Stimulated activated memory B cell treated with anti-CD40 and anti-IgM and Interleukin-4, amounts not matched to agents 10 μg/mL and 1 μg/mL and 100 μg/mL, for 72 hours (primary cell): ENCODE results near the gene ERCC6L.
A peak's percentile ranks its signal among the peaks of the same experiment; 100 is the strongest.

ENCODE experiments used
- ATAC-seq: fragments of 150-1000 bp; cut with Tn5 transposase; 2 replicates; pipeline ENCODE4 v1.10.0; 2021
- H3K27ac Mint-ChIP-seq: one replicate; pipeline ENCODE4 v1.8.0; 2022; ENCODE audit warnings: mild to moderate bottlenecking, mixed read lengths
- H3K27me3 Mint-ChIP-seq: one replicate; pipeline ENCODE4 v1.8.0; 2022; ENCODE audit warnings: mixed read lengths
- H3K36me3 Mint-ChIP-seq: one replicate; pipeline ENCODE4 v1.8.0; 2022; ENCODE audit warnings: mixed read lengths
- H3K4me1 Mint-ChIP-seq: one replicate; pipeline ENCODE4 v1.8.0; 2022; ENCODE audit warnings: mixed read lengths
- H3K4me3 Mint-ChIP-seq: one replicate; pipeline ENCODE4 v1.8.0; 2022; ENCODE audit warnings: mild to moderate bottlenecking, moderate library complexity, mixed read lengths
- H3K9me3 Mint-ChIP-seq: one replicate; pipeline ENCODE4 v1.8.0; 2022; ENCODE audit warnings: mixed read lengths

Gene ERCC6L

DNA sequence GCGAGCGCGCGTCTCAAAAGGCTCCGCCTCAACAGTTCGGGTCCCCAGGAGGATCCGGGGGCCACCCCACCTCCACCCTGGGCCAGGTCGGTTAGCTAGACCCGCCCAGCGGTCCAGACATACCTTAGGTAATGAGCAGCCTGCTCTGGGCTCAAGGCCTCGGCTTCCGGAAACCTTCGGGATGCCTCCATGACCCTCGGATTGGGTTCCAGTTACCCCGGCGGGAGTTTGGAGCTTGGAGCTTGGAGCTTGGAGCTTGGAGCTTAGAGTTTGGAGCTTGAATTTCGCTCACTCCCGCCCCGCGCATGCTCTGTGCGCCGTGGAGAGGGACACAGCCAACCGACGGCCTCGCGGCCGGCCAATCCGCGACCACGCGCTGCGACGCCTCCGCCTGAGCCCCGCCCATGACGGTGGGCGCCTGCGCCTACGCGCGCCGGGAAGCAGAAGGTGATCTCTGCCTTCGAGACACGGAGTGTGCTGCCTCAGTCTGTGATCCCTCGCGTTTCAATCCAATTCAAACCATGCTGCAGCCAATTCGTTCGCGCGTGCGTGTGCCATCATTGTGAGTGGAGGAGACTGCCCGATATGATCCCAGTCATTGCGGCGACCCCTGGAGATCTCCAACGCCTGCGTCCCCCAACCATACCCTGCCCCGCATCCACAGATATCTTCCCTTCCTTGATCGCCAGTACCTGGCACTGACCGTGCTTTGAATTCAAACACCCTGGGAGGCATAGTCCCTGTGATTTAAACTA, at the start of gene ERCC6L:
Gene ERCC6L (minus strand): TSS at position 307 of the 755 bp plus-strand sequence. CDS start 116 bp downstream, at position 191.
- ATAC-seq = peak; percentile 99
- peaks cover 2% of the 10 kb centered on the region for H3K9me3 Mint-ChIP-seq
- H3K27ac Mint-ChIP-seq = no peak within 1 kb of the TSS
- no peaks in the 10 kb centered on the region for H3K27me3 Mint-ChIP-seq
- peak within 1 kb of the TSS; percentile 73 for H3K4me3 Mint-ChIP-seq
- H3K4me1 Mint-ChIP-seq = no peaks in the 10 kb centered on the region
- H3K36me3 Mint-ChIP-seq = peaks cover 6% of the 10 kb centered on the region

DNA sequence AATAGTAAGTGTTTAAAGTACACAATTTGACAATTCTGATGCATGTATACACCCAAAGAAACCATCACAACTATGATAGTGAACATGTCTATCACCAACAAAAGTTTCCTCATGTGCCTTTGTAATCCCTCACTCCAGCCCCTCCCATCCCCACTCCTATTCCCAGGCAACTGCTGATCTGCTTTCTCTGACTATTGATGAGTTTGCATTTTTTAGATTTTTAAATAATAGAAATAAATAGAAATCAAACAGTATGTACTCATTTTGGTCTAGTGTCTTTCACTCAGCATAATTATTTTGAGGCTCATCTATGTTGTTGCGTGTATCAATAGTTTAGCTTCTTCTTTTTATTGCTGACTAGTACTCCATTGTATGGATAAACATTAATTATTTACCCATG, 43.5 kb upstream of the ERCC6L start:
- Mint-ChIP-seq H3K4me1 (peaks cover under 1% of the 10 kb centered on the region), H3K9me3 (no peaks in the 10 kb centered on the region), H3K27ac (no peak overlapping the region), H3K36me3 (no peaks in the 10 kb centered on the region), H3K4me3 (no peak overlapping the region), H3K27me3 (no peaks in the 10 kb centered on the region)
- no peak for ATAC-seq

DNA sequence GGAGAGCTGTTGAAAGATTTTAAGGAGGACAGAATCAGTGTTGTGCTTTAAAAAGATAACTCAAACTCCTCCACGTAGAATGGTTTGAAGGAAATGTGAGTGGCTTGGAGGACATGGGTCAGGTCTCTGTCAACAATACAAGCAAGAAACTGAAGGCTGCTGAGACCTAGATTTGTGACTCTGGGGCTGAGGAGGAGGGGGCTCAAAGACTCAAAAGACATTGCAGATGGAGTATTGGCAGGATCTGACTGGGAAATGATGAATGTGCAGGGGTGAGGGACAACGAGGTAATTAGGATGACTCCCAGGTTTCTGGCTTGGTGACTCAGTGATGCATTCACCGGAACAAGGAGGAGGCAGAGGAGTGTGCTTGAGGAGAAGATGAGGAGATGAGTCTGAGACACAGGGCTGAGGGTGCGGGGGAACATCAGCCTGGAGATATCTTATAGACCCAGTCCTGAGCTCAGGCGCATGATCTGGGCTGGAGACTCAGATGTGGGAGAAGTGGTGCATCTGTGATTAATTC, 41.6 kb upstream of the ERCC6L start:
- H3K27ac Mint-ChIP-seq = no peak overlapping the region
- H3K4me1 Mint-ChIP-seq = peaks cover 11% of the 10 kb centered on the region
- no peak for ATAC-seq
- no peak overlapping the region for H3K4me3 Mint-ChIP-seq
- no peaks in the 10 kb centered on the region for H3K9me3 Mint-ChIP-seq
- H3K36me3 Mint-ChIP-seq = peaks cover 6% of the 10 kb centered on the region
- H3K27me3 Mint-ChIP-seq = no peaks in the 10 kb centered on the region

DNA sequence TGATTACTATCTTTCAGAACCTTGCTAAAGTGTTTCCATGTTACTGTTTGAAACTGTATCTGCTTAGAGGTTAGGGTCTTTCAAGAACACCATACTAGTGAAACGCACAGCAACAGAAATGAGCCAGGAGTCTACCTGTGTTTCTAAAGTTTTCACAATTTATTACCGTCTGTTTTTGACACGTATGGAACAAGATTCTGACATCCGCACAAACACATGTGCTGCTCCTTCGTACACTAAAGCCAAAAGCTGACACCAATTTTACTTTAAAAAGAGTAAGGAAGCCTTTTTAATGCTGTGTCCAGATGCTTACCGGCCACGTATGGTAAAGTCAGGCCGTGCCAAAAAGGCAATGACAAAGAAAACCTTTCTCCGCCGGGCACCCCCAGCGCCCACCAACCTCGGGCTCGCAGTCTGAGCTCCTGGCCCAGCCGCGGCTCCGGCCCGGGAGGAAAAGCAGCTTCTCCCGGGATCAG, 37.7 kb upstream of the ERCC6L start:
- Mint-ChIP-seq H3K4me1 (peaks cover 34% of the 10 kb centered on the region), H3K27me3 (no peaks in the 10 kb centered on the region), H3K36me3 (peaks cover 40% of the 10 kb centered on the region), H3K27ac (peak overlapping the region; percentile 98), H3K9me3 (no peaks in the 10 kb centered on the region), H3K4me3 (peak overlapping the region; percentile 96)
- ATAC-seq = no peak

- ATAC-seq = no peak
- H3K4me3 Mint-ChIP-seq = peak overlapping the region; percentile 96
- no peaks in the 10 kb centered on the region for H3K27me3 Mint-ChIP-seq
- H3K9me3 Mint-ChIP-seq = no peaks in the 10 kb centered on the region
- peak overlapping the region; percentile 32 for H3K27ac Mint-ChIP-seq
- peaks cover 44% of the 10 kb centered on the region for H3K36me3 Mint-ChIP-seq
- peaks cover 34% of the 10 kb centered on the region for H3K4me1 Mint-ChIP-seq
Measured at GRCh38 chrX:72274526-72274925, 35.7 kb upstream of the ERCC6L start.

GRCh38 chrX:72273718-72274117, 34.9 kb upstream of the ERCC6L start:
- H3K9me3 Mint-ChIP-seq = no peaks in the 10 kb centered on the region
- H3K4me3 Mint-ChIP-seq = peak overlapping the region; percentile 96
- H3K27me3 Mint-ChIP-seq = no peaks in the 10 kb centered on the region
- H3K4me1 Mint-ChIP-seq = peaks cover 34% of the 10 kb centered on the region
- ATAC-seq = no peak
- peaks cover 44% of the 10 kb centered on the region for H3K36me3 Mint-ChIP-seq
- peak overlapping the region; percentile 32 for H3K27ac Mint-ChIP-seq

DNA sequence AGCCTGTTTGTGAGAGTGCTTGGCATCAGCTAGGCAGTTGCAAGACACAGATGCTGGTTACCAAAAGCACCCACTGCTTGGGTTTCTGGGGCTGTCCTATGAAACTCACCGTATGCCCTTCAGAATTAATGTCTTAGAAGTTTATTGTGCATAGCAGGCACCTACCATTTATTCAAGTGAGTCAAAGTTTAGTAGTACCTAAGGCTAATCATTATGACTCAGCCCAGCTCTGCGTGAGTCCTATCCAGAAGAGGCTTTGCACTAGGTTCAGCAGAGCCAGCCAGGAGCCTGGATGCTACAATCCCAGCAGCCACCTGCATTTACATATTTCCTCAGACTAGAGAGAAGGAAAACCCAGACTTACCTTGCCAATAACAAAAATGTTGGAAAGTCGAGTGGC, 34.0 kb upstream of the ERCC6L start:
- ATAC-seq = no peak
- no peak overlapping the region for H3K4me3 Mint-ChIP-seq
- no peaks in the 10 kb centered on the region for H3K27me3 Mint-ChIP-seq
- H3K36me3 Mint-ChIP-seq = peaks cover 50% of the 10 kb centered on the region
- H3K9me3 Mint-ChIP-seq = no peaks in the 10 kb centered on the region
- peaks cover 34% of the 10 kb centered on the region for H3K4me1 Mint-ChIP-seq
- no peak overlapping the region for H3K27ac Mint-ChIP-seq

GRCh38 chrX:72271812-72272211, 33.0 kb upstream of the ERCC6L start:
- Mint-ChIP-seq H3K9me3 (no peaks in the 10 kb centered on the region), H3K4me1 (peaks cover 30% of the 10 kb centered on the region), H3K27ac (no peak overlapping the region), H3K4me3 (no peak overlapping the region), H3K27me3 (no peaks in the 10 kb centered on the region), H3K36me3 (peaks cover 54% of the 10 kb centered on the region)
- no peak for ATAC-seq

DNA sequence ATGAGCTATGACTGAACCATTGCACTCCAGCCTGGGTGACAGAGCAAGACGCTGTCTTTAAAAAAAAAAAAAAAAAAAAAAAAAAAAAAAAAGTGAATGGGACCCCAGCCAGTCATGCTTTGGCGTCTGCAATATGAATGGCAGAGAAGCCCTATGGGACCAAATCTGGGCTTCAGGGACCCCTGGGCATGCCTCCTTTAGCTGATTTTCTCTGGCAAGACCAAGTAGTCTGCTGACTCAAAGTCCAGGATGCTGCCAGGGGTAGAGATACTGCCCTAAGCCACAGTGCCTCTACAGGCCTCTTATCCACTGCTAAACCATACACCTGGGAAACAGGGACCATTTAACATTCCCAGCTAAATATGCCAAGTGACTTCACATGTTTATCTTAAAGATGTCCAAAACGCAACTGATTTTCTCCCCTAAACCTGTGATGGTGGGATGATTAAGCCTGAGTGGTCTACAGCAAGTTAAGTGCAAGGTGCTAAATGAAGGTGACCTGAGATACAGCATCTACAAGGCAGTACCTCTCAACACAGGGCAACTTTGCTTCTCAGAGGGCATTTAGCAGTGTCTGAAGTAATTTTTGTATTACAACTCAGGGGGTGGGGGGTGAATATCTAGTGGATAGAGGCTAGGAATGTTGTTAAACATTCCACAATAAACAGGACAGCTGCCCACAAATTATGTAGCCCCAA, 32.4 kb upstream of the ERCC6L start:
- Mint-ChIP-seq H3K4me1 (peaks cover 30% of the 10 kb centered on the region), H3K9me3 (no peaks in the 10 kb centered on the region), H3K27ac (no peak overlapping the region), H3K27me3 (no peaks in the 10 kb centered on the region), H3K4me3 (no peak overlapping the region), H3K36me3 (peaks cover 54% of the 10 kb centered on the region)
- ATAC-seq = no peak

GRCh38 chrX:72270316-72270866, 31.6 kb upstream of the ERCC6L start:
- Mint-ChIP-seq H3K27ac (no peak overlapping the region), H3K4me3 (no peak overlapping the region), H3K9me3 (no peaks in the 10 kb centered on the region), H3K27me3 (no peaks in the 10 kb centered on the region), H3K4me1 (peaks cover 23% of the 10 kb centered on the region), H3K36me3 (peaks cover 48% of the 10 kb centered on the region)
- no peak for ATAC-seq

DNA sequence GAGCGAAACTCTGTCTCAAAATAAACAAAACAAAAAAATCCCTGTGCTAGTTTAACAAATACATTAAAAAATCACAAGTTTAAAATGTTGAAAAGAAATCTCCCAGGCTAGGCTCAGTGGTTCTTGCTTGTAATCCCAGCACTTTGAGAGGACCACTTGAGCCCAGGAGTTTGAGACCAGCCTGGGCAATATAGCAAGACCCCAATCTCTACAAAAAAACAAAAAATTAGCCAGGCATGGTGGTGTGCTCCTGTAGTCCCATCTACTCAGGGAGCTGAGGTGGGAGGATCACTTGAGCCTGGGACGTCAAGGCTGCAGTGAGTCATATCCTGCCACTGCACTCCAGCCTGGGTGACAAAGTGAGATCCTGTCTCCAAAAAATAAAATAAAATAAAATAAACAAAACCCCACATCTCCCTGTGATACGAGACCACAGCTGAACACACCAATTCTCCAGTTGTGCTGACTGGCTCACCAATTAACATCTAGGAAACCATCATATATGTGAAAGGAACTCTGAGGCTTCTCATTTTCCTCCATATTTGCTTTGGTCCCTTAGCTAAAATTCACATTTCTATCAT, 30.9 kb upstream of the ERCC6L start:
- Mint-ChIP-seq H3K4me1 (peaks cover 19% of the 10 kb centered on the region), H3K36me3 (peaks cover 42% of the 10 kb centered on the region), H3K9me3 (no peaks in the 10 kb centered on the region), H3K27ac (no peak overlapping the region), H3K27me3 (no peaks in the 10 kb centered on the region), H3K4me3 (no peak overlapping the region)
- no peak for ATAC-seq

DNA sequence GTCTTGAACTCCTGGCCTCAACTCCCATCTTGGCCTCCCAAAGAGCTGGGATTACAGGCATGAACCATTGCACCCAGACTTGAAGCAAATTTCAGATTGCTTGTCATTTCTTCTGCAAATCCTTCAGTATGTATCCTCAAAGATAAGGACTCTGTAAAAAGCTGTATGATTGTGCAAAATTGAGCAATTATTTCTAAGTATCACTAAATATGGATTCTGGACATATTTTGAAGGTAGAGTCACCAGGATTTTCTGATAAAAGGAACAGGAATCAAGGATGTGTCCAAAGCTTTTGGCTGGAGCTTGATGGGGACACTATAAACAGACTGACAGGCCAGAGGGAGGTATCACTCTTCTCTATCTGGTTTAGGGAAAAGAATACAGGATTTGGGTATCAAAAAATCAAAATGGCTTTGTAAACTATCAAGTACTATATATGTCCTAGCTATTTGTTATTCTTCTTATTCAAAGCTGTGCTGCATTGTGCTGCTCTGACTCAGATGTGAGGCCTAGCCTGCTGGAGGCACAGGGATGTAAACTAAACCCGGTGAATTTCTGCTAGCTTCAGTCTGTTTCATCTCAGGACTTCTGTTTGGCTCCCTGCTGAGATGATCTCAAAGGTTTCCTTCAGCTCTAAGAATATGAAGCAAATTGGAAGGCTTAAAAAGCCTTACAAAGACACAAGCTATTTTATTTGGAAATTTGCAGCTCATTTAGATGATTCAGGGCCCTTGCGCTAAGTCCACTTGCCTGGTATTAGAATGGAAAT, 30.0 kb upstream of the ERCC6L start:
- no peaks in the 10 kb centered on the region for H3K9me3 Mint-ChIP-seq
- H3K27ac Mint-ChIP-seq = no peak overlapping the region
- ATAC-seq = no peak
- H3K4me3 Mint-ChIP-seq = no peak overlapping the region
- H3K4me1 Mint-ChIP-seq = peaks cover 9% of the 10 kb centered on the region
- H3K27me3 Mint-ChIP-seq = no peaks in the 10 kb centered on the region
- H3K36me3 Mint-ChIP-seq = peaks cover 32% of the 10 kb centered on the region

DNA sequence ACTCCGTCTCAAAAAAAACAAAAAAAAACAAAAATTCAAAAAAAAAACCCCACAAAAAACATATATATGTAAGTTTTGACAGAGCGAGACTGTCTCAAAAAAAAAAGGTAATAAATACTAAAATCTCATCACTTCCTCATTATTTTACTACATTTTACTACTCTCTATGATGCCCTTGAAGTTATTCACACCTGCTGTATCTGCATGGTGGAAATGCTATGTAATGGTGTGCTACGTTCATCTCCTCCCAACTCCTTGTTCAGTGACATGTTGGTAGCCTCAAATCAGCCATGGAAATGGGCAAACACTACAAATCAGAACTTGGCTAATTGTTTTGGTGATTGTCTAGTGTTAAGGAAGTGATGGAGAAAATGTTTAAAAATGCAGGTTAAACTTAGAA, 26.4 kb upstream of the ERCC6L start:
- Mint-ChIP-seq H3K27ac (no peak overlapping the region), H3K4me1 (no peaks in the 10 kb centered on the region), H3K9me3 (no peaks in the 10 kb centered on the region), H3K36me3 (peaks cover 10% of the 10 kb centered on the region), H3K27me3 (no peaks in the 10 kb centered on the region), H3K4me3 (no peak overlapping the region)
- no peak for ATAC-seq

- Mint-ChIP-seq H3K9me3 (no peaks in the 10 kb centered on the region), H3K4me1 (no peaks in the 10 kb centered on the region), H3K27me3 (no peaks in the 10 kb centered on the region), H3K4me3 (no peak overlapping the region), H3K36me3 (no peaks in the 10 kb centered on the region), H3K27ac (no peak overlapping the region)
- ATAC-seq = no peak
Measured at GRCh38 chrX:72262077-72262476, 23.2 kb upstream of the ERCC6L start.

DNA sequence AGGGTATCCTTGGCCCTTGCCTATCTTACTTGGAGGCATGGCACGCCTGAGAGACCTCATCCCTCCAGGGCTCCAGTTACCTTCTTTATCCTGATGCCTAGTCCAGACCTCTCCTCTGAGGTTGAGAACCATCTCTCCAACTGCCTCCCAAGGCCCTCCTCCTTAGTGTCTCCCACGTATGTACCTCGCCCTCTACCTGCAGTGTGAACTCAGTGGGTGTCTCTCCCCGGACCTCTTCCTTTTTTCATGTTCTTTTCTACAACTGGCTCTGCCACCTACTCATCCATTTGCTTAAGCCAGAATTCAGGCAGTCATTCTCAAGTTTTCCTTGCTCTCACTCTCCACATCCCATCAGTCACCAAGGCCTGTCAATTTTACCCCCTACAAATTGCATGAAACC, 21.6 kb upstream of the ERCC6L start:
- Mint-ChIP-seq H3K4me3 (no peak overlapping the region), H3K9me3 (no peaks in the 10 kb centered on the region), H3K4me1 (no peaks in the 10 kb centered on the region), H3K27me3 (peaks cover 5% of the 10 kb centered on the region), H3K36me3 (no peaks in the 10 kb centered on the region), H3K27ac (no peak overlapping the region)
- ATAC-seq = no peak
